ENCODE data around the gene MUC4.
"Not testable (repeated sequence)": the region's sequence is repeated elsewhere in the genome, so short reads cannot be mapped to it uniquely, and the experiment has no call there.

MUC4 gene

DNA sequence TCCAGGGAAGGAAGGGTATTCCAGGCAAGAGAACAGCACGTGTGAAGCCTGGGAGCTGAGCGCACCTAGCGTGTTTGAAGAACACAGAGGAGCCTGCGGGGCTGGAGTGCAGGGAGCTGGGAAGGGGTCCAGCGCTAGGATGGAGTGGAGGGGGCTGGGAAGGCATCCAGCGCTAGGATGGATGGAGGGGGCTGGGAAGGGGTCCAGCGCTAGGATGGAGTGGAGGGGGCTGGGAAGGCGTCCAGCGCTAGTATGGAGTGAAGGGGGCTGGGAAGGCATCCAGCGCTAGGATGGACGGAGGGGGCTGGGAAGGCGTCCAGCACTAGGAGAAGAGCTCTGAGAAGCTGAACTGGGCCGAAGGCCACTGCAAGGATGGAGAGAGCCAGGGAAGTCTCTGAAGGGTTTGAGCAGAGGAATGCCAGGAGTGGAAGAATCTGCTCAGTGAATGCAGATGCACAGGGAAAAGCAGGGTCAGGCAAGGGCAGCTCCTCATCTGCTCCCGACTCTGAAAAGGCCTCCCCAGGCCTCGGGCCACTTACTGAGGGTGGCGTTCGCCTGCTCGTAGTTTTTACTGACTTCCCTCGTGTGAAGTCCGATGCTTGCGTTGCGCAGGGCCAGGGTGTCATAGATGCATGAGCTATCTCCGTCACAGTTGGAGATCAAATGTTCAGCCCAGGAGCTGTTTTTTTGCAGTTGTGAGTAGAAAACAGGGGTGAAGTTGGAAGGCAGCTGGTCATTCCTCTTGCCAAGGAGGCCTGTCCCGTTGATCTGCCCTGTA is 51.2 kb downstream of the MUC4 start:
- no peak for DNase-seq

DNA sequence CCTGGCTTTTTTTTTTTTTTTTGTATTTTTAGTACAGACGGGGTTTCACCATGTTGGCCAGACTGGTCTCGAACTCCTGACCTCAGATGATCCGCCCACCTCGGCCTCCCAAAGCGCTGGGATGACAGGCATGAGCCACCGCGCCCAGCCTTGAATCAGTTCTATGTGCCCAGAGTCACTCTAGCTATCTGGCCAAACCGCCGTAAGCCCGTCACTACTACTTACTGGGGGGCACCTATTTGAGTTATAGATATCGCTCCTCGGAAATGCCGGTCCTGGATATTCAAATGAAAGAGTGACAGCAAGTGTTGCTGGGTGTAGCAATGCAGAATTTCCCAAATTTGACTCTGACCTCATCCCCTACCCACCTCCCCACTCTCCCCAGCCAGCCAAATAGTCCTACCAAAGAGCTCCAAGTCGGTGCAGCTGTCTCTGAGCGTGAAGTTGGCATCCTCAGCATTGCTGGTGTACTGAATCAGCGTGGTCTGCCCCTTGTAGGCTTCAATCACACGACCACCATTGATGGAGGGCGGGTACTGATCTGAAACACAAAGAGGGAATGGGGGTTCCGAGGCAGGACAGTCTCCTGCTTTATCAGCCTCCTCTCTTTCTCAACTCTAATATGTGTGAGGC is 52.9 kb downstream of the MUC4 start:
- DNase-seq, result no peak

DNA sequence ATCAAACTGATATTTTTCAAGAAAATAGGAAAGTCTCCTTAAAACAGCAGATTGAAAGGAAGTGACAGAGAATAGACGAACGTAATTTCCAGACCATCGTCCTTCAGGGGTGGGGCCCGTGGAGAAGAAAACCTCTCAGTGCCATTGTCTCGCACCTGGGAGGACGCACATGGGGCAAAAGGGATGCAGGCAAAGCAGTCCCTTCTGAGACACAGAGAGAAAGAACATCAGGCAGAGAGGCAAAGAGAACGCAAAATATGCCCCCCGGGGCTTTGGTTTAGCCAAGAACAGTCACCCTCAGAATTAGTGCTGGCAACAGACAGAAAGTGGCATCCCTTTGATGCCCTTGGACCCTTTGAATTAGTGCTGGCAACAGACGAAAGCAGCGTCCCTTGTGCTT is 53.9 kb downstream of the MUC4 start:
- DNase-seq, result no peak

DNA sequence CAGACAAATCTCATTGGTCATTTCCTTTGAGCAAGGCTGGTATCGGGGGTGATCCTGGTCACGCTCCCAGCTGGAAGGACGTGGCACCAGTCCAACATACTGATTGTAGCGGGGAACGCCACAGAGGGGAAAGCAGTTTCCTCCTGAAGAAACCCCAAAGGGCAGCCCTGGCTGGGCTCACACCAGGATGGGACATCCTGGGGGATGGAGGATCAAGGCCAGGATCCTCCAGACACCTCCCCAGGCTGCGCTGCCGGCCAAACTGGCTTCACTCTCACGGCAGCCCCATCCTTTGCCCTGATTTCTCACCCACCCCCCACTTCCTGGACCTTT is 54.3 kb downstream of the MUC4 start:
- no peak for DNase-seq

DNA sequence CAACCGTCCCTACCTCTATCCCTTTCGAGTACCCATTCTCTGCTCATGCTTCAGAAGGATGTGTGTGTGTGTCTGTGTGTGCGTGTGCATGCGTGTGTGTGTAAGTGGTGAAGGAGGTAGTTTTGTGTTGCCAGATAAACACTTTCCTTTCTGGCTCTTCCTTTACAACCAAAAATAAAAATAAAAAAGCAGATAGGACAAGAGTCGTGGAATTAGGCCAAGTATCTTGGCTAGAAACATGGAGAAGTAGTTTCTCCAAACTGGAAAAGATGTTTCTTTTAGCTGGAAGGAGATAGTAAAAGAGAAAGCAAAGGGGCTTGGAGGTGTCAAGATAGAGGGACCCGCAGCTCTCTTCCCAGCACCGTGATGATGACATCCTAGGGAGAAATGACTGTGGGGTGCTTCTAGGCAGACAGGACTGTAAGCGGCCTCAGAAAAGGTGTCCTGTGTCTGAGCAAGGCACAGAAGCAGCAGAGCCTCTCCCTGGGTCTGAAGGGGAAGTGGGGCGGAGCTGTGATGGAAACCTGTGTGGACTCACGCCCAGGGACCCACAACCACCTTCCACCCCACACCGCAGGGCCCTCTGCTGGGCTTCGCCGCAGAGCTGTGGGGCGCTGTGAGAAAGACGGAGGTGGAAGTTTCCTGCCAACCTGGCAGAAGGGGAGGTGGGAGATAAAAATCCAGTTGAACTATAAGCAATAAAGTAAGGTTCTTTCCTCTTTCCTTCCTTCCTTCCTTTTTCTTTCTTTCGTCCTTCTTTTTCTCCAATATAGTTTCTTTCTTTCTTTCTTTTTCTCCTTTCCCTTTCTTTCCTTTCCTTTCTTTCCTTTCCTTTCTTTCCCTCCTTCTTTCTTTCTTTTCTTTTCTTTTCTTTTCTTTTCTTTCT is 55.7 kb downstream of the MUC4 start:
- DNase-seq, result no peak

DNA sequence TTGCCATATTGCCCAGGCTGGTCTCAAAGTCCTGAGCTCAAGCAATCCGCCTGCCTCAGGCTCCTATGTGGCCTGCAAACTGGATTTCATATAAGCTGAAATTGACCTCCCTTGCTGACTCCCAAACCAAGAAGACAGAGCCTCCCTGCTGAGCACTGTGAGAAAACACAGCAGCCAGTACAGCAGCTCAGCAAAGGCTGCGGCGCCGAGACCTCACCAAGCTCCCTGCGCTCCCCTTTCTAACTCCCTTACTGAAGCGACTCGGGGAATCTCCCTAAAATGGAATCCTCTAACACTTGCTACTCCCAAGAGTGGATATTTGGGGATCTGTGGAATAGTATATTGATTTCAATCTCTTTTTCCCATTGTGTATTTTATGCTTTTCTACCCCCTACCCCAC is 56.3 kb downstream of the MUC4 start:
- DNase-seq, result no peak

DNA sequence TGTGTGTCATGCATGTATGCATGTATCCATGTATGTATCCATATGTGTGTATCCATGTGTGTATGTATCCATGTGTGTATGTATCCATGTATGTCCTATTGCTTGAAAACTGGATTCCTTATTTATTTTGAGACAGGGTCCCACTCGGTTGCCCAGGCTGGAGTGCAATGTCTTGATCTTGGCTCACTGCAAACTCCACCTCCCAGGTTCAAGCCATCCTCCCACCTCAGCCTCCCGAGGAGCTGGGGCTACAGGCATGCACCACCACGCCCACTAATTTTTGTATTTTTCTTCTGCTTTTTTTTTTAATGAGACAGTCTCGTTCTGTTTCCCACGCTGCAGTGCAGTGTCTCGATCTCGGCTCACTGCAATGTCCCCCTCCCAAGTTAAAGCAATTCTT is 56.8 kb downstream of the MUC4 start:
- no peak for DNase-seq

DNA sequence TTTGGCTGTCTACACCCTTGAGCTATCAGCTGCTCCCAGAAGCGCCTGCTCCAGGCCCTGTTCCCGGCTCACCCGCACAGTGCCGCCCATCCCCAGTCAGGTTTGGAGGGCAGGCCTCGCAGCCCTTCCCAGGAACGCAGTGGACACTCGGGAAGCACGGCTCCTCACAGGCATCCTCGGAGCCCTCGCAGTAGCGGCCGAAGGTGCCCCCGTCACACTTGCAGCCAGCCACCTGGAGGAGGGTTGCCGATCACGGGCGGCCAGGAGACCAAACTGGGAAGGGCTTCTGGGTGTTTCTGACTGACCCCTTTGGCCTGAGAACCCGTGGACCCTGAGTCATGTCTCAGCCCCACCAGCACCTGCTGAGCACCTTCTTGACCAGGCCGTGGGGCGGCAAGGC is 57.6 kb downstream of the MUC4 start:
- DNase-seq, result no peak

DNA sequence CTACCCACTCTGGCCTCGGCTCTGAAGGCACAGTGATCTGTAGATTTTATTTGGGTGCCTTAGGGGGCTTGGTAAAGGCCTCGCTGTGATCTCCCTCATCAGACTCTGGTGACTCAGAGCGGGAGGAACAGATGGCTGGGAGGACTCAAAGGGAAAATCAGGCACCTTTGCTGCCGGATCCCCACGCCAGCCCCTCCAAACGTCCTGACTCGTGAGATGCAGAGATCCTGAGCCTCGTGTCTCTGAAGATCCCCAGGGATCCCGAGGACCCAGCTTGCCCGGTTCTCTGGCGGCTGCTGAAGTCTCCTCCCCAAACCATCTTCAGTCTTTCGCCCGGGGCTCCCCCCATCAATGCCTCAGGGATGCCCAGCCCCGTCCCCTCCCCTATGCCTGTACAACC is 58.1 kb downstream of the MUC4 start:
- DNase-seq, result no peak

DNA sequence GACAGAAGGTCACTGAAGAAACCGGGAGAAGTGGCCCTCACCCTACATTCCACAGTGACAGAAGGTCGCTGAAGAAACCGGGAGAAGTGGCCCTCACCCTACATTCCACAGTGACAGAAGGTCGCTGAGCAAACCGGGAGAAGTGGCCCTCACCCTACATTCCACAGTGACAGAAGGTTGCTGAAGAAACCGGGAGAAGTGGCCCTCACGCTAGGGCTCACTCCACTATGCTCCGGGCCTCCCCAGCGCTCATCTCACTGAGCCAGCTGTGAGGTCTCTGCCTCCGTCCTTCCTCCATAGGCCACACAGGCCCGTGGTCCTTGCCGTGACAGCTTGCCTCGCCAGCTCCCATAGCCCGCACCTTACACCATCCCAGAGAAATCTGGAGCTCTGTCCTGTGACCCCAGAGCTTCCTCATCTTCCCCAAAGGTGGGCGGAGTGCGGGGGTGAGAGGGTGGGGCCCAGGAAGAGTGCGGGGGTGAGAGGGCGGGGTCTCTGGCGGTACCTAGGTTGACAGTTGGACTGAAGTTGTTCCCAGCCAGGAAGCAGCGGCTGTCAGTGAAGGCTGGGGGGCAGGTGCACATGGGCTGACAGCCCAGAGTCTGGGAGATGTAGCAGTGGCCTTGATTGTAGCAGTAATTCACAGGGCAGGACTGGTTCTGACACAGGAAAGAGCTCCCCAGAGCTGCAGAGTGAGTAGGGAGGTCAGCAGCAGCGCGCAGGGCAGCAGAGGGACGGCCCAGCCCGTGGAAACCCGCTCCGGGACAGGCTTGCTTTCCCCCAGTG is 59.0 kb downstream of the MUC4 start:
- DNase-seq, result peak in 1 of 2 donors; percentile 53

DNA sequence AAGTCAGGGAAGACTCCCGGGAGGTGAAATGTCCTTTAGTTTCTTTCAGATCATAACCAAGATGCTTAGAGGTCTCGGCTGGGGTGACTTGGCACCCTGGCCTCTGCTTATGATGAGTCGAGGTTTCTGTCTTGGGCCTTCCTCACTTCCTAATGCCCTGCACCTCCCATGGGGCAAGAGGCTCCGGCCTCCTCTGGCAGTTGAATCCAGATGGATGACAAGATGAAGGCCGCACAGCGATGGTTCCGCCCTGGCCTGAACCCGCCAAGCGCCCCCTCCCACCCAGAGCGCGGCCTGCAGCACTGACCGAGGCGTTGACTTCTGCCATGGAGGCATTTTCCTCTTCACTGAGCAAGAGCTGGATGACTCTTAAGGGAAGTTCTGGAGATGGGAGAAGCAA is 59.7 kb downstream of the MUC4 start:
- DNase-seq, result no peak

DNA sequence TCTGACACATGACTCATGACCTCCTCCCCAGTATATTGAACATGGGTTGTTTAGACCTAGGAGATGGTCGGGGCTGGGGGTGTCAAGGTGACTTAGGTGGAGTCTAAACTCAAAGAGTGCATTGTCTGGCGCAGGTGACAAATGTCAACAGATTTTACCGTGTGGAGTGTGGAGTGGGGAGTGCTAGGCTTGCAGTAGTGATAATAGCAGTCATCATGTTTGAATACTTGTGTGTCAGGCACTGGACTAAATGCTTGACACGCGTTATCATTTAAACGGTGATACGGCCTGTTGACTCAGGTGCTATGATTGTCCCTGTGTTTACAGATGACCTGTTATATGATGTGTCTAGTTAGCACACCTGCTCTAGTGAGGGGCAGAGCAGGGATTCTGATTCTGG is 60.2 kb downstream of the MUC4 start:
- no peak for DNase-seq

DNA sequence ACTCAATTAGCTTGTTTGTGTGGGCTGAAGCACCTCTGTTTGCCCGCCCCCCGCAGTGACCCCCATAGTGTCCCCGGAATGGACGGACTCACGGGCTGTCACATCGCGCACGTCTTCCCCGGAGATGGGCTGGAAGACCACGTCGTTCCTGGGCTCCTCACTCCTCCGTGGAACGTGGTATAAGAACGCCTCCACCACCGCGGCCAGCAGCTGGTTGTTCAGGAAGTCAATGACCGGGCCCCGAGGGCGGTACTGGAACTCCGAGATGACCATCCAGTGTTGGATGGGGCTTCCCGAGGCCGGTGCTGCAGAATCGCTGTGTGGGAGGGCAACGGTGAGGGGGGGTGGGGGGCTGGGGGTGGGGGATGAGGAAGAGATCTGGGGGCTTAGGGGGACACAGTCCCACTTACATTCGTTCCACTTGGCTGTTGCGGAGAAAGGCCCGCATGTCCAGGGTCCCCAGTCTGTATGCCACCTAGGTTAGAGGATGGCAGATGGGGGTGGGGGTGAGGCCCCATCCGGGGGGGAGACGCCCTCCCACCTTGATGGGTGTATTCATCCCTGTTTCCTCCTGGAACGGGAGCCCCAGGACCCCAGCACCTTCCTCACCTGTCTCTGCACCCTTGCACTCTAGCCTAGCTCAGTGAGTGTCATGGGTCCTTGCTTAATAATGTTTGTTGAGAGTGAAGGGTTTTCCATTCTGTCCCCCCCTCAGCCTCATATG is 60.8 kb downstream of the MUC4 start:
- DNase-seq, result no peak

DNA sequence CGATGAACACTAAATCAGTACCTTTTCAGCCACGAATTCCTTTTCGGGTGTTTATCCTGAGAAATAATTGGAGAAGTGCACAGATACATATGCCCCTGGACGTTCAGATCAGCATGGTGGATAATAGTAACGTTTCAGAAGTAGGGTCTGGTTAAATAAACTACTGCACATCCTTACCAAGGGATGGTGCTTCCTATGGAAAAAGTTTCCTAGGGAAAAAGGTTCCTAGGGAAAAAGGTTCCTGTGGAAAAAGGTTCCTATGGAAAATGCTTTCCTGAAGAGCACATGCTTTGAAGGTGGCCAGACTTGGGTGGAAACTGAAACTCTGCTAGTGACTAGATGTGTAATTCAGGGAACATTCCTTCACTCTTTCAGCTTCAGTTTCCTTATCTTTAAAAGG is 62.6 kb downstream of the MUC4 start:
- not testable (repeated sequence) for DNase-seq

DNA sequence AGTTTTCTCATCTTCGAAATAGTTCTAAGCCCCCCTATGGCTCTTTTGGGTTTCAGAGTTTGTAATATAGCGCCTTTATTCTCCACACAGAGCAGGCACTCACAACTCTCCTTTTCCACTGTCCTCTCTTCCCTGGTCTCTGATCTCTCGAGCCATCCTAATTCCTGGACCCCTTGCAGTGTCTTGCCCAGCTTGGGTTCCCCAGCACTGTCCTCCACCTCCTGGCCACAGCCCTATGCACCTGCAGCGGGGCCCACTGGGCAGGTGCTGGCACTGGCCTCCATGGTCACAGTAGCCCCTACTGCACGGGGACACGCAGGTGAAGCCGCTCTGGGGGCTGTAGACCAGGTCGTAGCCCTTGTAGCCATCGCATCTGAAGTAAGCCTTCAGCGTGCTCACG is 63.1 kb downstream of the MUC4 start:
- no peak for DNase-seq

DNA sequence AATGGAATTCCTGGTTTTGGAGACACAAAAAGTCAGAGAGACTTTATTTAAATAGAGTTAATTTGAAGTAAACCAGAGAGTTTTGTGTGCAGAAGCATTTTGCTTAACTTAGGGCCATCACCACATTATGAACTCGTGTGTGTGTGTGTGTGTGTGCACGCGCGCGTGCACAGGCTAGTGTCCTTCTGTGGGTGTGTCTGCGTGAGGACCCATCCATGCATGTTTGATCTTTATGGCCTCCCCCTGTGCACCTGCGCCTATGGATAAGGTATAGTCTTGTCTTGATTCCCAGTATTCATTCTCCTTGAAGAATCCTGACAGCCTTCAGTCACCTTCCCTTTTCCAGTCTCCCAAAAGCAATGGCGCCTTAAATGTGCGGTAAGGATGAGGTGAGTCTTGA is 65.0 kb downstream of the MUC4 start:
- DNase-seq, result no peak

DNA sequence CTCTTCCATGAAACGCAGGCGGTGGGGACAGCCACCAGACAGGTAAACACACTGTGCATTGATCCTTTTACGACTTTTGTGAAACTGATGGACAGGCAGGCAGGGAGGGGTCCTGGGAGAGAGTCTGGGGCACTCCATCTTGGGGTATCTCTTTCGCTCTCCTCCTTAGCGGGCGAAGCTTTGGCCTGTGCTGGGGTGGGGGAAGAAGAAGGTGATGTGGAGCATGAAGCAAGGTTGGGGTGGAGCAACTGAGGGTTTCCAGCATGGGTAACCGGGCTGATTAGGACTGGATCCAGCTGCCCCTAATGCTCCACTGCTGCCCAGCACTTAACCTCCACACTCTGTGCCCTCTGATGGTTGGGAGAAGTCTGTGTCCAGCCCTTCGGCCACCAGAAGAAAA is 65.4 kb downstream of the MUC4 start:
- no peak for DNase-seq

DNA sequence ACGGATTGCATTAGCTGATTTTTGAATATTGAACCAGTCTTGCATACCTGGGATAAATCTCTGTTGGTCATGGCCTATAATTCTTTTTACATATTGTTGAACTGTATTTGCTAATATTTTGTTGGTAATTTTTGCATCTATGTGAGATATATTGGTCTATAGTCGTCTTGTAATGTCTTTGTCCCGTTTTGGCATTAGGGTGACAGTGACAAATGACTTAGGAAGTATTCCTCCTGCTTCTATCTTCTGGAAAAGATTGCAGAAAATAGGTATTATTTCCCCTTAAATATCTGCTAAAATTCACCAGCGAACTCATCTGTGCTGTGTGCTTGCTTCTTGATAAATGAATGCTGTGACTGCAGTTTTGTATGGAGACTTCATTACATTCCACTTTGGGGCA is 67.3 kb downstream of the MUC4 start:
- no peak for DNase-seq

DNA sequence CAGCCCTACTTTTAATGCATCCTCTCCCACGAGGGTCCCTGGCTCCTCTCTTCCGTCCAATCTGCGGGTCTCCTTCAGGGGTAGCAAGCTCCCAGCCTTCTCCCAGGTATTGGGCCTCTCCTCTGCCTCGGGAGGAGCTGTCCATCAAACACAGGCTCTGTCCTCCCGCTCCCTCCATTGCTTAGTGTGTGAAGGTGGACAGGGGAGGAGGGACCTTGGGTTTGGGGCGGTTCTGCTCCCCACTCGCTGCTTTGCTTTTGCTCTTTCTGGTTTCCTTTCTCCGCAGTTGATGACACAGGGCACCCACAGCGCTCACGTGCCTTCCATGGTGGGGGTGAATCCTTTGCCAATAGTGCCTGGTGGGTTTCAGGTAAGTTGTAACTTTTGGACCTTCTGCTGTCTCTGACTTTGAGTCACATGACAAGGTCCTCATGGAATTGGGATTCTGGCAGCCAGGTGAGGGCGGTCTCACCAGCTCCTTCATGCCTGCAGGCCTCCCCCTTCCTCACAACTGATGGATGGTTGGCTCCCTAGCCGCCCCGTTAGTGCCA is 72.1 kb downstream of the MUC4 start:
- no peak for DNase-seq

DNA sequence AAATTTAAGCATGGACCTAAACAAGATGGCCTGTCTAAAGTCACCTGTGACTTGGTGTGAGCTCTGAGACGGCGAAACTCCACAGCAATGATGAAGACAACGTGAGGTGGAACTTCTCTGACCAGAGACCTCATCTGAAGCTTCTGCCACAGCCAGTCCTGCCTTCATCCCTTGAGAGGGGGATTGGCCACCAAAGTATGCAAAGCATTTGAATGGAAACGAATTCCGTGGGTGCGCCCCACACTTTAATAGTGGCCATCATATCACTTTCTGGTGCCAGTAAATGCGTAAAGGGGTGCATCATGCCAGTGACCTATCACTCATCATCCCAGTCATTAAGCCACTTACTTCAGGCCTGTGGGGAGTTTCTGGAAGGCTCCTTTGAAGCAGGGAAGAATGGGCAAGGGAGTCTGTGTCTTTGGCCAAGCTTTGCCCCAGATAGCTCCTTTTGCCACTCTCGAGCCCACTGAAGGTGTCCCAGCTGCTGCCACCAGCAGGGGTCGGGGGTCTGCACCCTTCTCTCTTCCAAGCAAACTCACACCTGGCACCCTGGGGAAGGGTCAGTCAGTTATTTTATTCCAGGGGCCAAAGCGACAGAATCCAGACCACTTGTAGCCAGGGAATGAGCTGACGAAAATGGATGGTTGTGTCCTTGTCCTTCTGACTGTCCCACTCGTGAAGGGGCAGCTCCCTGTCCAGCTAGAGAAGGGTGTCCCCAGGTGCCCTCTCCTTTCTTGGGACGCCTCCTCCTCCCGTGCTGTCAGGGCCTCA is 73.3 kb downstream of the MUC4 start:
- no peak for DNase-seq

DNA sequence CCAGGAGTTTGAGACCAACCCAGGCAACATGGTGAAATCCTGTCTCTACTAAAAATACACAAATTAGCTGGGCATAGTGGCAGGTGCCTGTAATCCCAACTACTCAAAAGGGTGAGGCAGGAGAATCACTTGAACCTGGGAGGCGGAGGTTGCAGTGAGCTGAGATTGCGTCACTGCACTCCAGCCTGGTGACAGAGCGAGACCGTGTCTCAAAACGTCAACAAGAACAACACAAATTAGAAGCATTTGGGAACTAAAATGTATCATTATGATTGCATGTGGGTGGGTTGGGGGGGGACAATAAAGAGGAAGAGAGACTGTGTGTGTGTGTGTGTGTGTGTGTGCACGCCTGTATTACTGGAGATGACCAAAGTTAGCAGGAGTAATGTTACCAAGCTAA is 73.9 kb downstream of the MUC4 start:
- peak; percentile 60 to 76 for DNase-seq
